WERI-Rb-1 (cell line): ENCODE measurements around the gene KRTAP10-11.
"Not testable (repeated sequence)": the region's sequence is repeated elsewhere in the genome, so short reads cannot be mapped to it uniquely, and the experiment has no call there.

Source experiments
- DNase-seq: peaks from one replicate; pipeline ENCODE4 v3.0.0-alpha.2; 2020
- H3K27ac ChIP-seq: fragments of 250-450 bp; sonication (Bioruptor Pico); 2 replicates; pipeline ENCODE4 v1.5.1; 2020; ENCODE audit warnings: mild to moderate bottlenecking, moderate library complexity
- H3K27me3 ChIP-seq: fragments of 250-450 bp; sonication (Bioruptor Pico); 2 replicates; pipeline ENCODE4 v1.5.1; 2021; ENCODE audit warnings: mild to moderate bottlenecking, low read depth, moderate library complexity; ENCODE audit not compliant: insufficient read depth, severe bottlenecking
- H3K36me3 ChIP-seq: fragments of 250-450 bp; sonication (Bioruptor Pico); 2 replicates; pipeline ENCODE4 v1.5.1; 2020; ENCODE audit warnings: mild to moderate bottlenecking, moderate library complexity
- H3K4me3 ChIP-seq: 2 replicates; pipeline ENCODE4 v1.5.1; 2011; ENCODE audit warnings: low read depth, mild to moderate bottlenecking, control low read depth, low read length
- H3K9me3 ChIP-seq: fragments of 250-450 bp; sonication (Bioruptor Pico); 2 replicates; pipeline ENCODE4 v1.5.1; 2021; ENCODE audit warnings: mild to moderate bottlenecking, moderate library complexity; ENCODE audit not compliant: severe bottlenecking
- TF ChIP-seq, protein P1 (sequence below): IDR thresholded peaks from 2 replicates; pipeline ENCODE4 v1.5.1; 2011; ENCODE audit warnings: low read depth, mild to moderate bottlenecking, control low read depth, inconsistent platforms, low read length

The KRTAP10-11 gene

DNA sequence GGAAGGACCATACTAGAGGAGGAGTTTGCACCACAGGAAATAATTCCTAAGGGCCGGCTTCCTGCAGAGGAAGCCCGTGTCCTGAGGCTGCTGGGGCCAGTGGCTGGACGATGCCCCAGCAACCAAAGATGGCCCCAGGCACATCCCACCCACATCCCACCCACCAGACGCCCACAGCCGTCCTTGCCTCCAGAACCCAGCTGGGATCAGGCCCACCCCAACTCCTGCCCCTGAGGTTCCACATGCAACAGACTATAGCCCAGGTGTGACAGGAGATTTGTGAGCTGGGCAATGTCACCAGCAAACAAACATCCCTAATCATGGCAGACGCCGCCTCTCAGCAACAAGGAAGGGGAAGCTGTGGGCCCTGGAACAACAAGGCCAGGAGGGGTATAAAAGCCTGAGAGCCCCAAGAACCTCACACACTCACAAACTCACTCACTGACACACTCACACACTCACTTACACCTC, 19.5 kb upstream of the KRTAP10-11 start, which contains the start of gene KRTAP10-9:
Gene KRTAP10-9, plus strand, starts transcription at position 421 of the 471 bp plus-strand sequence. CDS start 79 bp downstream, outside the sequence.
- DNase-seq: no peak
- no peaks in the 10 kb centered on the region for H3K36me3 ChIP-seq

DNA sequence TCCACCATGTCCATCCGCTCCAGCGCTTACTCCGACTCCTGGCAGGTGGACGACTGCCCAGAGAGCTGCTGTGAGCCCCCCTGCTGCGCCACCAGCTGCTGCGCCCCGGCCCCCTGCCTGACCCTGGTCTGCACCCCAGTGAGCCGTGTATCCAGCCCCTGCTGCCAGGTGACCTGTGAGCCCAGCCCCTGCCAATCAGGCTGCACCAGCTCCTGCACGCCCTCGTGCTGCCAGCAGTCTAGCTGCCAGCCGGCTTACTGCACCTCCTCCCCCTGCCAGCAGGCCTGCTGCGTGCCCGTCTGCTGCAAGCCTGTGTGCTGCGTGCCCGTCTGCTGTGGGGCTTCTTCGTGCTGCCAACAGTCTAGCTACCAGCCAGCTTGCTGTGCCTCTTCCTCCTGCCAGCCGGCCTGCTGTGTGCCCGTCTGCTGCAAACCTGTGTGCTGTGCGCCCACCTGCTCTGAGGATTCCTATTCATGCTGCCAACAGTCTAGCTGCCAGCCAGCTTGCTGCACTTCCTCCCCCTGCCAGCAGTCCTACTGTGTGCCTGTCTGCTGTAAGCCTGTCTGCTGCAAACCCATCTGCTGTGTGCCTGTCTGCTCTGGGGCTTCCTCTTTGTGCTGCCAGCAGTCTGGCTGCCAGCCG, 18.9 kb upstream of the KRTAP10-11 start:
- not testable (repeated sequence) for DNase-seq, H3K27ac ChIP-seq, H3K36me3 ChIP-seq, H3K27me3 ChIP-seq, H3K4me3 ChIP-seq
- H3K9me3 ChIP-seq: peaks cover 55% of the 10 kb centered on the region

More for the DNA sequence above, 19.5 kb upstream of the KRTAP10-11 start, which contains the start of gene KRTAP10-9:
- Histone ChIP-seq H3K27me3 (no peaks in the 10 kb centered on the region), H3K4me3 (no peak within 1 kb of the TSS), H3K9me3 (peaks cover 49% of the 10 kb centered on the region), H3K27ac (no peak within 1 kb of the TSS)
- TF ChIP-seq, protein P1, sequence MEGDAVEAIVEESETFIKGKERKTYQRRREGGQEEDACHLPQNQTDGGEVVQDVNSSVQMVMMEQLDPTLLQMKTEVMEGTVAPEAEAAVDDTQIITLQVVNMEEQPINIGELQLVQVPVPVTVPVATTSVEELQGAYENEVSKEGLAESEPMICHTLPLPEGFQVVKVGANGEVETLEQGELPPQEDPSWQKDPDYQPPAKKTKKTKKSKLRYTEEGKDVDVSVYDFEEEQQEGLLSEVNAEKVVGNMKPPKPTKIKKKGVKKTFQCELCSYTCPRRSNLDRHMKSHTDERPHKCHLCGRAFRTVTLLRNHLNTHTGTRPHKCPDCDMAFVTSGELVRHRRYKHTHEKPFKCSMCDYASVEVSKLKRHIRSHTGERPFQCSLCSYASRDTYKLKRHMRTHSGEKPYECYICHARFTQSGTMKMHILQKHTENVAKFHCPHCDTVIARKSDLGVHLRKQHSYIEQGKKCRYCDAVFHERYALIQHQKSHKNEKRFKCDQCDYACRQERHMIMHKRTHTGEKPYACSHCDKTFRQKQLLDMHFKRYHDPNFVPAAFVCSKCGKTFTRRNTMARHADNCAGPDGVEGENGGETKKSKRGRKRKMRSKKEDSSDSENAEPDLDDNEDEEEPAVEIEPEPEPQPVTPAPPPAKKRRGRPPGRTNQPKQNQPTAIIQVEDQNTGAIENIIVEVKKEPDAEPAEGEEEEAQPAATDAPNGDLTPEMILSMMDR: no peak

DNA sequence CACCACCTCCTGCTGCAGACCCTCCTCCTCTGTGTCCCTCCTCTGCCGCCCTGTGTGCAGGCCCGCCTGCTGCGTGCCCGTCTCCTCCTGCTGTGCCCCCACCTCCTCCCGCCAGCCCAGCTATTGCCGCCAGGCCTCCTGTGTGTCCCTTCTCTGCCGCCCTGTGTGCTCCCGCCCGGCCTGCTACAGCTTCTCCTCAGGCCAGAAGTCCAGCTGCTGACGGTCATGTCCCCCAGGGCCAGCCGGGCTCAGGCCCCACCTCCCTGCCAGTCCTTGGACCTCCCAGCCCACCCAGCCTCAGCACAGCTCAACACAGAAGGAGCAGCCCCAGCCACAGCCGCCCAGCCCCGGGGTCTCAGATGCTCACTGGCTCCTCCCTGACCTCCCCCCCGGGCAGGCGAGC, 18.4 kb upstream of the KRTAP10-11 start:
- DNase-seq, H3K27me3 ChIP-seq, H3K27ac ChIP-seq, H3K4me3 ChIP-seq, H3K36me3 ChIP-seq: not testable (repeated sequence)
- H3K9me3 ChIP-seq: peaks cover 55% of the 10 kb centered on the region

DNA sequence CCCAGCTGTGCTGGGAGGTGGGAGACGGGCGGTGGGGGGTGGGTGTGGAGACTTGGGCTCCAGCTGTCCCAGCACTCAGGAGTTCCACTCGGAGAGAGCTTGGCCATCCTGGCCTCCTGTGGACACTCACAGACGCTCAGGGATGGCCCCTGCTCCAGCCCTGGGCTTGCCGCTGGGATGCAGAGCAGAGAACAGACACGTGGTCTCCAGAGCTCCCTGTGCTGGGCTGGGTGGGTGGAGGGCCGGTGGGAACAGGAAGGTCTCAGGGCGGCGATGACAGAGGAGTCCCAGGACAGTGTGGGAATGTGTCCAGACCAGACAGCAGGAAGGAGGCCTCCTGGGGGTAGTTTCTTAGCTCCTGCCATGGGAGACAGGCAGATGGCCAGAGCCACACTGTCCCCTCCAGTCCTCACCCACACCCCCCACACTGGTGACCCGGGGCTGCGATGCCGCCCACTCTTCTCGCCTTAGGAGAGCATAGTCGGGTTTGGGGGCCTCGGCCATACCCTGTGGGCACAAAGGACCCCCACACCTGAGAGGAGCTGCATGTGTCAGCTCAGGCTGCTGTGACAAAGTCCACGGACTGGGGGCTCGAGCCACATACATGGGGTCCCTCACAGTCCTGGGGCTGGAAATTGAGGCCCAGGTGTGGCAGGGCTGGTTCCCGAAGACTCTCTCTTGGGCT, 17.4 kb upstream of the KRTAP10-11 start:
- DNase-seq: no peak
- H3K4me3 ChIP-seq: no peak overlapping the region
- no peaks in the 10 kb centered on the region for H3K36me3 ChIP-seq
- H3K27ac ChIP-seq: no peak overlapping the region
- no peaks in the 10 kb centered on the region for H3K27me3 ChIP-seq
- H3K9me3 ChIP-seq: peaks cover 46% of the 10 kb centered on the region
- TF ChIP-seq, protein P1: no peak

DNA sequence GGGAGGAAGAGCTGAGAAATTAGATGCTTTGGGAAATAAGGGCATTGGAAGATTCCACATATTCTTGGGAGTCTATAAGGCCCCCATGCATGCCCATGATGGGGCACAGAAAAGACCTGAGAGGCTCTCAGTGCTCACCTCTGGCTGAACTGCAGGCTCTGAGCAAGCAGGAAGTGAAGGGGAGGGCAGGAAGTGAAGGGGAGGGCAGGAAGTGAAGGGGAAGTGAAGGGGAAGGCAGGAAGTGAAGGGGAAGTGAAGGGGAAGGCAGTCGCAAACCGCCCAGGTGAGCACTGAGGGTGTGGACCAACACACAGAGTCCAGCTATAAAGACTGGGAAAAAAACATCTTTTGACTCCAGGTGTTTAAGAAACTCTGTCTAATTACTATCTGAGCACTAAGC, 15.8 kb upstream of the KRTAP10-11 start:
- Histone ChIP-seq H3K27ac (no peak overlapping the region), H3K27me3 (no peaks in the 10 kb centered on the region), H3K4me3 (no peak overlapping the region), H3K36me3 (no peaks in the 10 kb centered on the region), H3K9me3 (peaks cover 32% of the 10 kb centered on the region)
- no peak for DNase-seq
- TF ChIP-seq, protein P1: no peak

DNA sequence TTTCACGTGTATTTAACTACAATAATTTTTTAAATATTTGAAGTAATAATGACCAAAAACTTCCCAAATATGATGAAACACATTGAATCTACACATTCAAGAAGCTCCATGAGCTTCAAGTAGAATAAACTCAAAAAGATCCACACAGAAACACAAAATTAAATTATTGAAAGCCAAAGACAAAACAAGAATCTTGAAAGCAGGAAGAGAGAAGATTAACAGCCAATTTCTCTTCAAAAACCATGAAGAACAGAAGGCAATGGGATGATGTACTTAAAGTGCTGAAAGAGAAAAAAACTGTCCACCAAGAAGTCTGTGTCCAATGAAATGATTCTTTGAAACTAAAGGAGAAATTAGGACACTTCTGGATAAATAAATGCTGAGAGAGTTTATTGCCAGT, 14.1 kb upstream of the KRTAP10-11 start:
- Histone ChIP-seq H3K27ac (no peak overlapping the region), H3K27me3 (no peaks in the 10 kb centered on the region), H3K4me3 (no peak overlapping the region), H3K36me3 (no peaks in the 10 kb centered on the region), H3K9me3 (peaks cover 25% of the 10 kb centered on the region)
- TF ChIP-seq, protein P1: no peak
- DNase-seq: no peak
